Activated naive CD8-positive, alpha-beta T cell treated with anti-CD3 and anti-CD28 coated beads, Interleukin-2, amount 50 U/mL, for 24 hours (primary cell): ENCODE results near the gene RELL2.

Experiments
- ATAC-seq: fragments of 150-1000 bp; cut with Tn5 transposase; one replicate; pipeline ENCODE4 v1.10.0; 2021
- DNase-seq: peaks from one replicate; pipeline ENCODE4 v3.0.0; 2021
- H3K27ac Mint-ChIP-seq: one replicate; pipeline ENCODE4 v1.8.0; 2021; ENCODE audit warnings: mild to moderate bottlenecking, mixed read lengths
- H3K27me3 Mint-ChIP-seq: one replicate; pipeline ENCODE4 v1.8.0; 2021; ENCODE audit warnings: mixed read lengths
- H3K36me3 Mint-ChIP-seq: one replicate; pipeline ENCODE4 v1.8.0; 2021; ENCODE audit warnings: low read depth, mixed read lengths
- H3K4me1 Mint-ChIP-seq: one replicate; pipeline ENCODE4 v1.8.0; 2021; ENCODE audit warnings: mixed read lengths
- H3K4me3 Mint-ChIP-seq: one replicate; pipeline ENCODE4 v1.8.0; 2021; ENCODE audit warnings: mild to moderate bottlenecking, moderate library complexity, mixed read lengths
- H3K9me3 Mint-ChIP-seq: one replicate; pipeline ENCODE4 v1.8.0; 2021; ENCODE audit warnings: mixed read lengths

The RELL2 gene

DNA sequence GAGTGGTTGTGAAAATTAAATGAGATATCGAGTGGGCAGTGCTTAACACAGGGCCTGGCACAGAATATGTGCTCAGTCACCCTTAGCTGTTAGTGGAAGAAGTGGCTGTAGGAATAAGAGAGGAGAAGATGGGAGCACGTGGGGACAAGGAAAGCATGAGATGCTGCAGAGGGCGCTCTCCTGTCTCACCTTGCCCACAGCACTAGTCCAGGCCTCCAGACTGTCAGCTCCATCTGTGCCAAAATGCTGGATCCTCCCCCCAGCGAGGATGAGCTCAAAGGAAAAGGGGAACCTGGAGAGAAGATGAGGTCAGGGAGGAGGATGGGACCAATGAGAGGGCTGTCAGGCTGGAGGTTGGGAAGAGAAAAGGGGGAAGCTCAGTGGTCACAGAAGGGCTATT is 32.7 kb downstream of the RELL2 start:
- no peaks in the 10 kb centered on the region for H3K27me3 Mint-ChIP-seq
- no peak for DNase-seq
- H3K36me3 Mint-ChIP-seq = no peaks in the 10 kb centered on the region
- H3K4me3 Mint-ChIP-seq = no peak overlapping the region
- no peaks in the 10 kb centered on the region for H3K9me3 Mint-ChIP-seq
- ATAC-seq = no peak
- H3K27ac Mint-ChIP-seq = no peak overlapping the region
- H3K4me1 Mint-ChIP-seq = peaks cover 2% of the 10 kb centered on the region

DNA sequence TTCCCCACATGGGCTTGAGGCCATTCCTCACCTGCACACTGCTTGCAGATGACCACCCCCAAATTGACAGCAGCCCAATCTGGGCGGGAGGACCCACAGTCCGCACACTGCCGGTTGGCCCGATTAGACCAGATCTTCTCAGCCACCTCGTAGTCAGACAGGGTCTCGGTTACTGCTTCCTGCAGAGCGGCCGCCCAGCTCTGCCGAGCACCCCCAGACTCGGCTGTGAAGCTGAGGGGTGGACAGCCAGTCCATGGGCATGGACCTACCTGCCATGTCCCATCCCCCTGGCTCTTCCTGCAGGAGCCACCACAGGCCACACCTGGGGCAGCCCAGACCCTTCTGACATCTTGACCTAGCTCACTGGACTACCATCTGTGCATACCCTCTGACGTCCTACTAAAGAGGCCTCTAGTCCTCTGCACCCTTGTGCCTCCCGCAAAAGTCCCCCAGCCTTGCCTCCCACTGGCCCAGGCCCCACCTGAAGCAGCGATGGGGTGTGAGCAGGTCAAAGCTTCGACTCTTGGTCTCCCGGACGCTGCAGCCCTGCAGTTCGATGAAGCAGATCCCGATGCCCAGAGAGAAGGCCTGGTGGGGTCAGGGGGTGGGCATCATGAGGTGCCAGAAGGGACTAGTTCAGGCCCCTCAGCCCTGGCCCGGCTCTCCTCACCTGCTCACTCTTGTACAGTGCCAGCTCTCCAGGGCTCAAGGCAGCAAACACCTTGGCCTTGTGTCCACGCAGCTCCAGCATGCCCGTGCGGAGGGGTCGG is 35.5 kb downstream of the RELL2 start:
- no peak overlapping the region for H3K4me3 Mint-ChIP-seq
- DNase-seq (no peak), ATAC-seq (no peak)
- no peaks in the 10 kb centered on the region for H3K27me3 Mint-ChIP-seq
- H3K27ac Mint-ChIP-seq = no peak overlapping the region
- no peaks in the 10 kb centered on the region for H3K9me3 Mint-ChIP-seq
- H3K36me3 Mint-ChIP-seq = no peaks in the 10 kb centered on the region
- no peaks in the 10 kb centered on the region for H3K4me1 Mint-ChIP-seq

DNA sequence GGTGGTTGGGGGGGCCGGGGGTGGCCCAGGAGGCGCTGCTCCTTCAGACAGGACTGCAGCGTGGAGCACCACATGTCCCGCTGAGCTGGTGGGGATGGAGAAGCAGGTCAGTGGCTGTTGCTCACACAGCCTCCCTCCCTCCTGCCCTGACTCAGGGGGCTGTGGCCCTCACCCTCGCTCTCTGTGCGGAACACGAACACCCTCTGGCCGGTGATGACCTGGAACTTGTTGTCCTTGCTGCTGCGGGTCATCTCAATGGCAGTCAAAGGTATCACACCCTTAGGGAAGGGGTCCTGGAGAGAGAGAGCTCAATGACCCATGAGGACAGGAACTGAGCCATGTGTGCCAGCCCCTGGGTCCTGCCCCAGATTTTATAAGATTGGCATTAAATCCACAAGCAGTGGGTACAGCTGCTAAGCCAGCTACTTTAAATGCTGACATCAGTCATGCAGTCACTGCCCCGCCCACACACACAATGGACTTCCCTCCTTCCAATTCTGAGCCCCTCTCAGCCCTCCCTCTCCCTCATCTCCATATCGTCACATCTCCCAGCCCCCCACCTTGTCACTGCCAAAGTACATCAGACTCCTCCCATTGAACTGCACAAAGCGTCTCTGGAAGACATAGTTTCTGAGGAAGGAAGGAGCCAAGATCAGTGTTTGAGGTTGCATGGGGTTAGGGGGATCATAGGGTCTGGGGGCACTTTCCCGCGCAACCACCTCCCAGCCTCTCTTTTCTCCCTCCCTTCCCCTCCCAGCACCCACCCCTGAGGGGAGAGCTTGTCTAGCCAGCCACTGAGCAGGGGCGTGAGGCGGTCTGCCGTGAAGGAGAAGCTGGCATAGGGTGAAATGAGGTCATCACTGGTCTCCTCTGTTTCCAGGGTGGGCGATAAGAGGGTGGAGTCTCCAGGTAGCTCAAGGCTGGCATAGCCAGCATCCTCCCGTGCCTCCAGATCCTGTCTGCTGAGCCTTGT is 36.3 kb downstream of the RELL2 start:
- H3K27ac Mint-ChIP-seq = no peak overlapping the region
- H3K4me3 Mint-ChIP-seq = no peak overlapping the region
- H3K4me1 Mint-ChIP-seq = no peaks in the 10 kb centered on the region
- DNase-seq (no peak), ATAC-seq (no peak)
- H3K36me3 Mint-ChIP-seq = peaks cover under 1% of the 10 kb centered on the region
- no peaks in the 10 kb centered on the region for H3K9me3 Mint-ChIP-seq
- H3K27me3 Mint-ChIP-seq = no peaks in the 10 kb centered on the region

DNA sequence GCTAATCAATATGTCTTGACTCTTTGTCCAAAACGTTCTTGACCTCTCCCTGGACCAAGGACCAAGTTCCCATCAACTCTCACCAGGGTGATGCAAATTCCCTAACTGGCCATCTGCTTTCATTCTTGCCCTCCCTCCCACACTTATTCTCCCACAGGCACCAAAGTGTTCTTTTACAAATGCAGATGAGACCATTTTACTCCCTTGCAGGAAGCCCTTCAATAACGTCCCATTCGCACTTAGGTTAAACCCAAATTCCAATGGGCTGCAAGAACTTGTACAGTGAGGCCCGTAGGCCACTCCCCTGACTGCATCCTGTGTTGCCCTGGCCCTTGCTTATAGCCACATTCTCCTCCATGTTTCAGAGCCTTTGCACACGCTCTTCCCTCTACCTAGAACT is 38.0 kb downstream of the RELL2 start:
- Mint-ChIP-seq H3K36me3 (peaks cover 3% of the 10 kb centered on the region), H3K4me3 (no peak overlapping the region), H3K27me3 (no peaks in the 10 kb centered on the region), H3K27ac (no peak overlapping the region), H3K4me1 (no peaks in the 10 kb centered on the region), H3K9me3 (no peaks in the 10 kb centered on the region)
- ATAC-seq (no peak), DNase-seq (no peak)

DNA sequence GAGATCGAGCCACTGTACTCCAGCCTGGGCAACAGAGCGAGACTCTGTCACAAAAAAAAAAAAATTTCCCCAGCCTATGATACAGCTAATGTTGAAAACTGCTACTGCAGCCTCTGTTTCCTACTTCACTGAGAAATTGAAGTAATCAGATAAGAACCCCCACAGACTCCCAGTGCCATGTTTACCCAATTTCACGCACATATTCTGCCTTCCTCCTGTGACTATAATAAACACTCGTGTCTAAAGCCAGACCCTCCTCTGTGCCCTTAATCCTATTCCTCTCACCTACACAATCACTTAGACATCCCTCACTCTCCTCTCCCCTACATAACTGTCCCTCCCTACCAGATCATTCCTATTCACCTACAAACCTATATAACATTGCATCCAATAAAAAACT is 38.9 kb downstream of the RELL2 start:
- Mint-ChIP-seq H3K4me1 (peaks cover 1% of the 10 kb centered on the region), H3K27me3 (no peaks in the 10 kb centered on the region), H3K4me3 (no peak overlapping the region), H3K9me3 (no peaks in the 10 kb centered on the region), H3K27ac (no peak overlapping the region), H3K36me3 (peaks cover 3% of the 10 kb centered on the region)
- ATAC-seq (no peak), DNase-seq (no peak)

DNA sequence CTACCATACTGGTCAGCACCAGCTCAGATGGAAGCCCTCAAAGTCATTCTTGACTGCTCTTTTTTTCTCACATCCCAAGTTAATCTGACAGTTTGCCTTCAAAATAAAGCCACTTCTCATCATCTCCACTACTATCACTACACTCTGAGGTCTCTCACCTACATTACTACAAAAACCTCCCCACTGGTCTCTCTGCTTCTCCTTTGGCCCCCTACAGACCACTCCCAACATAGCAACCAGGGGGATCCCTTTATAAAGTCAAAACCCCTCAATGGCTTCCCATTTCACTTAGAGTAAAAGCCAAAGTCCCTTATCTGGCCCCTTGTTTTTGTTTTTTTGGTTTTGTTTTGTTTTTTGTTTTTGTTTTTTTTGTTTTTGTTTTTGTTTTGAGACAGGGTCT is 40.6 kb downstream of the RELL2 start:
- peaks cover 14% of the 10 kb centered on the region for H3K4me1 Mint-ChIP-seq
- H3K27me3 Mint-ChIP-seq = no peaks in the 10 kb centered on the region

DNA sequence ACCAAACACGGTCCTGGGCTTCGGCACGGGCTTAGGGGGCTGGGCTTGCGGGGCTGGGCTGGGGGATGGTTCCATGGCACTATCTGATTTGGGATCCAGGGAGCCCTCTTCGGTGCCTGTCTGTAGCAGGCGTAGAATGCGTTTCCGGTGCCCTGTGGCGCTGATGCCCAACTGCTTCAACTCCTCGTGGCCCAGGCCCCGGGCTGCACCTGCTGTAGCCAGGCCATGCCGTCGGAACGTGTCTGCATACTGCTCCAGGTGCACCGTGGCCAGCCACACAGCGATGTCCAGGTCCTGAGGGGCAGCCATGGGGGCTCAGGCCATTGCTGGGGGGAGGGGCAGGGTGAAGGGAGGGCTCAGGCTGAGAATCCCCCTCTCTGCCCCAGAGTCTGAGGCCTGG is 43.4 kb downstream of the RELL2 start:
- ATAC-seq = no peak
- H3K27ac Mint-ChIP-seq = no peak overlapping the region
- peaks cover 3% of the 10 kb centered on the region for H3K36me3 Mint-ChIP-seq
- no peaks in the 10 kb centered on the region for H3K27me3 Mint-ChIP-seq
- H3K4me1 Mint-ChIP-seq = peaks cover 28% of the 10 kb centered on the region
- H3K4me3 Mint-ChIP-seq = no peak overlapping the region
- no peak for DNase-seq
- no peaks in the 10 kb centered on the region for H3K9me3 Mint-ChIP-seq

More for the DNA sequence above, 40.6 kb downstream of the RELL2 start:
- DNase-seq (peak; percentile 12), ATAC-seq (no peak)
- H3K27ac Mint-ChIP-seq = no peak overlapping the region
- peaks cover 3% of the 10 kb centered on the region for H3K36me3 Mint-ChIP-seq
- H3K9me3 Mint-ChIP-seq = no peaks in the 10 kb centered on the region
- H3K4me3 Mint-ChIP-seq = no peak overlapping the region

DNA sequence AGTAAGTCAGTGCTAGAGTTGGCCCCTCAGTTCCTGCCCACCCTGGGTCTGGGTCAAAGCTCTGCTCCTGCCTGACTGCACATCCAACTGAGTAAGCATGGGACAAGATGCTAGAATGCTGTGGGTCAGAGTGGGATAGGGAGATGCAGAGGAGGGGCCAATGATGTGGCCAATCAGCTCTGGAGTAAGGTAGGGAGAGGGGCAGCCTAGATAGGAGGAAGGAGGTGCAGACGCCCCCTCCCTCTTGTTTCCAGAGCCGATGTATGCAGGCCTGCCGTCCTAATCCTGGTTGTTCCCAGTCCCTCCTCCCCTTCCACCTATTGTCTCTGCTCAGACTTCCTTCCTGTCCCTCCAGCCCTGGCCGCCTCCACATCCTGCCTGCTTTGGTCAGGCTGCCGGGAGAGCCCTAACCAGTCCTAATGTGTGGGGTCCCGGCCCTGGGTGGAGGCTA is 44.0 kb downstream of the RELL2 start:
- peak overlapping the region; percentile 71 for H3K27ac Mint-ChIP-seq
- H3K36me3 Mint-ChIP-seq = peaks cover 3% of the 10 kb centered on the region
- no peak for ATAC-seq

DNA sequence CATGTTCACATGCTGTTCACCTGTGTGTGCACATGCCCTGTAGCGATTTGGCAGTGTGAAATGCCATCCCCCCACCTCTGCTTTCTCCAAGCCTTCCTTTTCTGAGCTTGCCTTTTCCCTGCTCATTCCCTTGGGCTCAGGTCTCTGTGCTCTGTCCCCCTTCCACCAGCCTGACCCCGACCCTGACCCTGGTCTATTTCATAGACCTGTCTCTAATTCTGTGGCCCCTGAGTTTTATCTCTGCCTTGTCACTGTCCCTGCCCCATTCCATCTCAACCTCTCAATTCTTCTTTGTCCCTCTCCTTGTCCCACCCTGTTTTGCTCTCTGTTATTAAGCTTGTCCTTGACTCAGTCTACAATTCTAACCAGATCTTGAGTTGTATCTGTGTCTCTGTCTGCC is 44.5 kb downstream of the RELL2 start:
- DNase-seq (no peak), ATAC-seq (peak; percentile 2)
- Mint-ChIP-seq H3K9me3 (no peaks in the 10 kb centered on the region), H3K4me3 (peak overlapping the region; percentile 73), H3K36me3 (peaks cover 3% of the 10 kb centered on the region), H3K27me3 (no peaks in the 10 kb centered on the region), H3K4me1 (peaks cover 28% of the 10 kb centered on the region), H3K27ac (peak overlapping the region; percentile 71)

More for the DNA sequence above, 44.0 kb downstream of the RELL2 start:
- no peak for DNase-seq
- Mint-ChIP-seq H3K4me1 (peaks cover 28% of the 10 kb centered on the region), H3K9me3 (no peaks in the 10 kb centered on the region), H3K4me3 (peak overlapping the region; percentile 73), H3K27me3 (no peaks in the 10 kb centered on the region)

DNA sequence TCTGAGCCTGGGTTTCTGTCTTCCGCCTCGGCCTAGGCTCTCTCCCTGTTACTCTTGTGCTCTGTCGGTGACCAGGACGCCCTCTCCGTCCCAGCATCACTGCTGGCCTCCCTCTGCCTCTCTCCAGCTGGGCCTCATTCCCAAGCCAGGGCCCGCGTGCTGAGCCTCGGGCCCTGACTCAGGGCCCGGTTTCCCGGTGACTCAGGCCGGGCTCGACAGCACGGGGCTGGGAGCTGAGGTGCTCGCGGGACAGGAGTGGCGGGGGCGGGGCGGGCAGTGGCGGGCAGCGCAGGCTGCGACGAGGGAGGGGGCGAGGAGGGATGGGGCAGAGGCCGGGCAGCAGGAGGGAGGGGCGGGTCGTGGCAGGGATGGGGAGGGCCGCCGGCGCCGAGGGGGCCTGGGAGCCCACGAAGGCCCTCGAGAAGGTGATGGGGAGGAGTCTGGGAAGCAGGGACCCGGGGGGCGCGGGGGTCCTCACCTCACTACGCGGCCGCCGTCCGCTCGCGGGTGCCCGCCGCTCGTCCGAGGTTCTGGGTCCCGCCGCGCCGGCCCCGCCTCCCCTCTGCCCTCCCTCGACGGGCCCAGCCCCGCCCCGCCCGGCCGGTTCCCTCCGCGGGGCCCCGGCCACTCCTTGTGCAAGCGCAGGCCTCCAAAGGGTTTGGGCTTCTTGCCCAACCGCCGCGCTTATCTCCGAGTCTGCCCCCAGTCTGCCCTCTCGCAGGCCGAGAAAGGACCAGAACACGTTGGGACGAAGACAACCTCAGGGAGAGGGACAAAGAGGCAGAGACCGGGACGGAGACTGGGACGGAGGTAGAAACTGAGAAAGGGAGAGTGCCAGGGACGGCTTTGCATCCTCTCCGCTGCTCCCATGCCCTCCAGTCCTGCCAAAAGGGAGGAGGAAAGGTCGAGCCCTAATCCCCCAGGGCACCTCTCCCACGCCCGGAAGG is 45.2 kb downstream of the RELL2 start, which contains the start of gene ARAP3:
ARAP3 (minus strand) TSS at position 536 of the 947 bp plus-strand sequence. CDS start 1,744 bp downstream, outside the sequence.
- H3K9me3 Mint-ChIP-seq = no peaks in the 10 kb centered on the region
- peak; percentile 61 for DNase-seq
- no peaks in the 10 kb centered on the region for H3K27me3 Mint-ChIP-seq
- H3K27ac Mint-ChIP-seq = peak within 1 kb of the TSS; percentile 71
- H3K4me3 Mint-ChIP-seq = peak within 1 kb of the TSS; percentile 80
- peaks cover 28% of the 10 kb centered on the region for H3K4me1 Mint-ChIP-seq
- peaks cover 3% of the 10 kb centered on the region for H3K36me3 Mint-ChIP-seq
- ATAC-seq = peak; percentile 67

DNA sequence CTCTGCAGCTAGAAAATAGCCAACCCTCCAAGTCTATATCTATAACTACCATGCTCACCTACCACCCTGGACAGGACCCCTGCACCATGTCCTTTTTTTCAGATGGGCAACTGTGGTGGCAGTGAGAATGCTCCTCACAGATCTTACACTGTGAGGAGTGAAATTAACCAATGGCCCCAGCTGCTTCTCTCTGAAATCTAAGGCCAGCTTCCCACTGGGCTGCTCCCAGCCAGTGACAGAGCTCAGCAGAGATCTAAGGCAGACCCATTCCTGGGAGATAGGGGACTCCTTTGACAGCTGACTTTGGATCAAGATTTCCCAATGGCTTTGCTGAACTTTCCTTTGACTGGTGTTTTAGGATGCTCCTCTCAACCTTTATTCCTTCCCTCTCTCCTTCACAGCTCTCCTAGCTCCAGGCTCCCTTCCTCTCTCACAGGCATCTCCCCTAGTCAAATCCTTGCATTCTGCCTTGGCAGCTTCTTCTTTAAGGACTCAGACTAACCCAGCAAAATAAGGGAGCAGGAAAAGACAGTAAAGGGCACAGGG is 46.9 kb downstream of the RELL2 start:
- Mint-ChIP-seq H3K36me3 (no peaks in the 10 kb centered on the region), H3K4me3 (no peak overlapping the region), H3K4me1 (peaks cover 28% of the 10 kb centered on the region), H3K9me3 (no peaks in the 10 kb centered on the region), H3K27me3 (no peaks in the 10 kb centered on the region), H3K27ac (no peak overlapping the region)
- DNase-seq (no peak), ATAC-seq (no peak)

DNA sequence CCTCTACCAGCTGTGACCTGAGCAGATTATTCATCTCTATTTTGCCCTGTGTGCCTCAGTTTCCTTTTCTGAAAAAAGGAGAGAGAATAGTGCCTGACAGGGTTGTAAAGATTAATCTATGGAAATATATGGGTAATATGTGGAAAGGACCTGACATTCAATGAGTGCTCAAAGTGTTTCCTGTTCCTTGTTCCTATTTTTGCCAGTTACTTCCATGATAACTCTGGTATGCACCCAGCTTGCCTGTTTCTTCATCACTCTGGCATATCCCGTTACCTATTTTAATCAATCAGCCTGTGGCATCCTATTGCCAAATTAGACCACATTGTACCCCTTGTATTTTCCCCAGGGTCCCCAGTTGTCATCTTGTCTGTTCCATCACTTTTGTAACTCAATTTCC is 48.8 kb downstream of the RELL2 start:
- Mint-ChIP-seq H3K27me3 (no peaks in the 10 kb centered on the region), H3K4me1 (peaks cover 27% of the 10 kb centered on the region), H3K36me3 (no peaks in the 10 kb centered on the region), H3K9me3 (no peaks in the 10 kb centered on the region), H3K4me3 (no peak overlapping the region), H3K27ac (no peak overlapping the region)
- DNase-seq = no peak
- no peak for ATAC-seq

DNA sequence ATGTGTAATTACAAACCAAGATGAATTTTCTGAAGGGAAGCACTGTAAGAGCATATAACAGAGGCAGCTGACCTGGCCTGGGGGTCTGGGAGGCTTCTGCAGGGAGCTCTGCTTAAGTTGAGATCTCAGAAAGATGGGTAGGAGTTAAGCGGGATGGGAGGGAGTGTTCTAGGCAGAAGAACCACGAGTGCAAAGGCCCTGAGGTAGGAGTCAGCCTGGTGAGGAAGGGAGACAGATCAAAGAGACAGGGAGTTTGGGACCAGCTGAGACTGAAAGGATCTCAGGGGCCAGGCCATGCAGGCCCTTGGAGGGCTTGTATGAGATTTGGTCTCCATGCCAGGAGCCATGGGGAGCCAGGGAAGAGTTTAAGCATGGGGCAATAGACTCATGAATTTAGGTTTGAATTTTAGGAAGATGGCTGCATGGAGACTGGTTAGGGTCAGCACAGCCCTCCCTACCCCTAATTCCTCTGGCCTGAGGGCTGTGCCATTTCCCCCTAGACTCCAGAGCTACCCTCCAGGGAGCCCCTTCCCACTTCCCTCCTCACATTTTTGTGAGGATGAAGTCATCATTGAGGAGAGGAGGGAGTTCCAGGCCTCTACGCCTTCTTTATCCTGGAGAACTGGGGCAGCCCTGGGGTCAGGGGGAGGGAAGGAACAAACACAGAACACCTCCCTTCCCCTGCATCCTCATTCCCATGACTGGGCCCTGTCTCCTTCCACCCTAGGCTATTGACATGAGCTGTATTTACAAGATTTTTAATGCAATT is 50.0 kb downstream of the RELL2 start:
- Mint-ChIP-seq H3K27me3 (no peaks in the 10 kb centered on the region), H3K36me3 (no peaks in the 10 kb centered on the region), H3K27ac (no peak overlapping the region), H3K4me1 (peaks cover 17% of the 10 kb centered on the region), H3K9me3 (no peaks in the 10 kb centered on the region), H3K4me3 (no peak overlapping the region)
- DNase-seq = no peak
- no peak for ATAC-seq
